ENCODE measurements around the gene NDUFB2. TPM values are rescaled to one million over a fixed set of nuclear protein-coding genes. Genes with fewer than 3 reads are reported as not detected.

Gene NDUFB2
- total and polyA plus RNA-seq, 2 donors (not counting 1 experiment from before 2014, with no cell fraction given) = 67.9 to 171 TPM

- Histone ChIP-seq H4K20me1 (ENCODE audit: control insufficient read depth, insufficient read depth, low read length, poor library complexity, severe bottlenecking) (no peaks in the 10 kb centered on the region), H3K4me2 (replicated peaks; ENCODE audit: low read depth, low read length, poor library complexity, severe bottlenecking) (no peak overlapping the region), H3K4me3 (ENCODE audit: control extremely low read depth in 1 of 5, extremely low read depth in 1 of 5, insufficient read depth in 1 of 5, low read depth in 2 of 5, low read length in 4 of 5) (no peak overlapping the region), H3K27ac (ENCODE audit: low read length in 2 of 2) (no peak overlapping the region), H3K36me3 (replicated peaks in 1 of 2; ENCODE audit: control extremely low read depth in 1 of 2, control insufficient read depth in 1 of 2, extremely low read depth in 1 of 2, insufficient read depth in 2 of 2, low read length in 1 of 2) (peaks cover 11 to 15% of the 10 kb centered on the region in 2 experiments), H3K9ac (ENCODE audit: low read length) (no peak overlapping the region), H2AFZ (ENCODE audit: insufficient read depth, low read depth, low read length, poor library complexity, severe bottlenecking) (no peak overlapping the region), H3K27me3 (replicated peaks in 1 of 4; ENCODE audit: control extremely low read depth in 1 of 4, control insufficient read depth in 3 of 4, insufficient read depth in 4 of 4, low read length in 3 of 4) (no peaks in the 10 kb centered on the region), H3K9me3 (ENCODE audit: control extremely low read depth in 1 of 3, control insufficient read depth in 2 of 3, insufficient read depth in 1 of 3, low read length in 2 of 3) (no peaks in the 10 kb centered on the region), H3K79me2 (ENCODE audit: control insufficient read depth, insufficient read depth, low read length) (no peaks in the 10 kb centered on the region), H3K4me1 (ENCODE audit: control insufficient read depth in 2 of 2, insufficient read depth in 2 of 2, low read length in 2 of 2) (no peaks in the 10 kb centered on the region)
- WGBS (ENCODE audit: insufficient coverage) = no CpG with 5 or more reads among the region's 3 CpGs
- H3K27me3 Mint-ChIP-seq = no peaks in the 10 kb centered on the region
- H3K4me1 Mint-ChIP-seq = no peaks in the 10 kb centered on the region
- intact Hi-C loops (cut with micrococcal nuclease) = no loop called here
- ATAC-seq (ENCODE audit: low read depth) = no peak
- CTCF ChIA-PET = no interaction called here
- no peak overlapping the region for H3K27ac Mint-ChIP-seq
- no peak for TF ChIP-seq CTCF (IDR thresholded peaks at IDR 0.05)
- no peak for TF ChIP-seq EZH2 (IDR thresholded peaks at IDR 0.05; ENCODE audit: borderline replicate concordance, insufficient read depth, low read depth, low read length, poor library complexity, severe bottlenecking)
- H3K4me3 Mint-ChIP-seq = no peak overlapping the region
- POLR2A ChIA-PET = no interaction called here
- H3K9me3 Mint-ChIP-seq (ENCODE audit: insufficient read depth) = no peaks in the 10 kb centered on the region
- DNase-seq = no peak
Measured at GRCh38 chr7:140754506-140754905, 58.0 kb downstream of the NDUFB2 start.

Other genes with a start within 250 kb of the NDUFB2 start
- gene MKRN1, start 217.2 kb upstream of the NDUFB2 start, total RNA-seq = 146 and 147 TPM in 2 replicates
- 41.9 and 52.4 TPM in 2 replicates for gene MKRN1, start 217.2 kb upstream of the NDUFB2 start, polyA plus RNA-seq
- not detected in 2 replicates for gene DENND2A, start 55.9 kb upstream of the NDUFB2 start, total RNA-seq
- 0.03 and 0.31 TPM in 2 replicates for gene DENND2A, start 55.9 kb upstream of the NDUFB2 start, polyA plus RNA-seq
- gene ADCK2, start 23.8 kb upstream of the NDUFB2 start, total RNA-seq = 32.6 and 33.7 TPM in 2 replicates
- gene ADCK2, start 23.8 kb upstream of the NDUFB2 start, polyA plus RNA-seq = 9.9 and 13.3 TPM in 2 replicates
- gene BRAF, start 228.2 kb downstream of the NDUFB2 start, total RNA-seq = 90.4 and 90.9 TPM in 2 replicates
- gene BRAF, start 228.2 kb downstream of the NDUFB2 start, polyA plus RNA-seq = 13.5 and 18.8 TPM in 2 replicates